ENCODE data around the gene OR2AJ1. TPM values are rescaled to one million over a fixed set of nuclear protein-coding genes. Genes with fewer than 3 reads are reported as not detected.
"Not testable (repeated sequence)": the region's sequence is repeated elsewhere in the genome, so short reads cannot be mapped to it uniquely, and the experiment has no call there.

OR2AJ1 gene
- total and polyA plus RNA-seq, 5 experiments from 2014 or later: not detected

DNA sequence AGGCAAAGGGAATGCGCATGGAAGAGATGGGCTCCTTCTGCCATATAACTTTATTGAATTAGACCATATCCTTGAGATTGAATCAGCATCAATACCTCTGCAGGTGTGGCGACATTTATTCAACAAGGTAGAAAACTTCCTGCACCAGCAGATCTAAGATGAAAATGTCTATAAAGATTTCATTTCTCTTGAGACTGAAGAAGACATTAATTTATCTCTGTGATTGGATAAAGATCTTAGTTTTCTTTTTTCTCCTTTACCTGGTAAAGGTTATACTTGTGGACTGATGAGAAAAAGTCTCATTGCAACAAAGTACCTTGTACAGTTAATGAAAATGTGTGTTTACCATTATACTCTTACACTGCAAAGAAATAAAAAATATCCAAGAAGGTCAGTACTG lies 4.7 kb upstream of the OR2AJ1 start, which contains the start of gene OR2T8:
Gene OR2T8, plus strand, starts transcription at position 301 of the 400 bp plus-strand sequence. CDS start 766 bp downstream, outside the sequence.
- Mint-ChIP-seq H3K4me1 (no peaks in the 10 kb centered on the region), H3K27me3 (peaks cover 0 to 14% (median 9%) of the 10 kb centered on the region in 5 donors), H3K27ac (no peak within 1 kb of the TSS), H3K9me3 (no peaks in the 10 kb centered on the region), H3K4me3 (no peak within 1 kb of the TSS), H3K36me3 (no peaks in the 10 kb centered on the region)
- ATAC-seq (no peak), DNase-seq (no peak)
- POLR2A ChIA-PET: no interaction called here

DNA sequence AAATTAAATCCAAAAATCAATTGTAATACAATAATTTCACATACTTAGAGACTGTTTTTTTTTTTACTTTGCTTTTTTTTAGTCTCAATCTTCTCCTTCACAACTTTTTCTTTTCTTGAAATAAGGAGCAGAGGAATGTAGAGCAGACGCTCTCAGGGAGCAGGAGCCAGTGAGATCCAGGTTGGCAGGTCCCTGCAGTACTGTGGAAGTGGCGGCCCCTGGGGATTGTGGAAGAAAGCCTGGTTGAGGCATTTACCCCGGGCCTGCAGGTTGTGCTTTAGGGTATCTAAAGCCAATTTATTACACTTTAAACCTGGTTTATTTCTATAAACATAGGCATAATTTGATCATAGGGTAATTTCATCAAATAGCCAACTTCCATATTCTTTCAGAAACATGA lies 748 bp upstream of the OR2AJ1 start:
- Mint-ChIP-seq H3K4me3 (no peak overlapping the region), H3K4me1 (no peaks in the 10 kb centered on the region), H3K9me3 (no peaks in the 10 kb centered on the region), H3K27ac (no peak overlapping the region), H3K27me3 (peaks cover 0 to 7% (median 0%) of the 10 kb centered on the region in 5 donors), H3K36me3 (no peaks in the 10 kb centered on the region)
- DNase-seq: no peak
- POLR2A ChIA-PET: no interaction called here
- ATAC-seq: no peak

DNA sequence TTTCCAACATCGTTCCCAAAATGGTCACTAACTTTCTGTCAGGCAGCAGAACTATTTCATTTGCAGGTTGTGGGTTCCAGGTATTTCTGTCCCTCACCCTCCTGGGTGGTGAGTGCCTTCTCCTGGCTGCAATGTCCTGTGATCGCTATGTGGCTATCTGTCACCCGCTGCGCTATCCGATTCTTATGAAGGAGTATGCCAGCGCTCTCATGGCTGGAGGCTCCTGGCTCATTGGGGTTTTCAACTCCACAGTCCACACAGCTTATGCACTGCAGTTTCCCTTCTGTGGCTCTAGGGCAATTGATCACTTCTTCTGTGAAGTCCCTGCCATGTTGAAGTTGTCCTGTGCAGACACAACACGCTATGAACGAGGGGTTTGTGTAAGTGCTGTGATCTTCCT lies 9.3 kb downstream of the OR2AJ1 start:
- POLR2A ChIA-PET: no interaction called here
- no peaks in the 10 kb centered on the region for H3K36me3 Mint-ChIP-seq
- ATAC-seq (no peak), DNase-seq (no peak)
- H3K9me3 Mint-ChIP-seq: peaks cover 0 to 5% (median 0%) of the 10 kb centered on the region in 9 donors
- H3K27me3 Mint-ChIP-seq: peaks cover 0 to 10% (median 1%) of the 10 kb centered on the region in 5 donors
- H3K4me1 Mint-ChIP-seq: peaks cover 0 to 3% (median 1%) of the 10 kb centered on the region in 4 donors
- H3K4me3 Mint-ChIP-seq: no peak overlapping the region
- no peak overlapping the region for H3K27ac Mint-ChIP-seq

DNA sequence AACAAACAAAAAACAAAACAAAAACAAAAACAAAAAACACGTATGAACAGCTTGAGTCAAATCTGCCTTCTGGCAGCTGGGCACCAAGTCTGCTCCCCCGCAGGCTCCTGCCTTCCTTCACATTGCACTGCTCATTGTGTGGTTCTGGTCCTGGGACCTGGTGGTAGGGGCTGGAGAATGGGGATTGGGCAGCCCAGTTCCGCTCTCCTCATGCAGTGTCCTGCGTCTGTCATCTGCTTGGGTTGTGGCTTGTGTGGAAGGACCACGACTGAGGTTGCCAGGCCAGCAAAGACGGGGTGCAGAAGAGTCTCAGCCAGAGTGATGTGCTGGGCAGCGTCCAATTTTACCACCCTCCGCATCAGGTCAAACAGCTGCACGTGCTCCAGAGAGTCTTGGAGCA lies 11.1 kb downstream of the OR2AJ1 start:
- Mint-ChIP-seq H3K27me3 (peaks cover 0 to 10% (median 1%) of the 10 kb centered on the region in 5 donors), H3K4me1 (peaks cover 0 to 6% (median 2%) of the 10 kb centered on the region in 4 donors), H3K4me3 (peak overlapping the region in 5 of 10 donors; percentile 18 to 78 (median 39)), H3K36me3 (no peaks in the 10 kb centered on the region), H3K9me3 (peaks cover 0 to 5% (median 0%) of the 10 kb centered on the region in 9 donors), H3K27ac (peak overlapping the region in 1 of 10 donors; percentile 15)
- ATAC-seq (no peak), DNase-seq (no peak)
- POLR2A ChIA-PET: no interaction called here

DNA sequence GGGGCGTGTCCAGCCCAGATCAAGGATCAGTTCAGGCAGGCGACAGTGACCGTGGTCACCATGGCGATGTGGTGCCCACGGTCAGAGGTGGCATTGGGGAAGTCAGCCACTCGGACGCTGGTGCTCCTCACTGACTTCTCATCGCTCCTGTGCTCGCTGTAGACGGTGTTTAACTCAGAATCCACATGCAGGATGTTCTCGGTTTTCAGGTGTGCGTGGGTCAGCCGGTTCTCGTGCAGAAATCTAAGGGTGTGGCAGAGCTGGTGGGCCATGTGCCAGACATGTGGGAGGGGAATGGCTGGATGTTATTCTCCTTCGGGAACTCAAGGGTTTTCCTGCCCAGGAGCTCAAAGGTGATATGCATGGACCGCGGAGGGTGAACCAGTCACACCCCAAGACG lies 11.7 kb downstream of the OR2AJ1 start:
- H3K27ac Mint-ChIP-seq: peak overlapping the region in 3 of 10 donors; percentile 13 to 85 (median 82)
- H3K27me3 Mint-ChIP-seq: peaks cover 0 to 4% (median 0%) of the 10 kb centered on the region in 5 donors
- H3K4me3 Mint-ChIP-seq: peak overlapping the region in 7 of 10 donors; percentile 10 to 78 (median 39)
- H3K36me3 Mint-ChIP-seq: no peaks in the 10 kb centered on the region
- peak in 1 of 10 donors; percentile 2 for DNase-seq
- H3K9me3 Mint-ChIP-seq: peaks cover 0 to 5% (median 0%) of the 10 kb centered on the region in 9 donors
- H3K4me1 Mint-ChIP-seq: peaks cover 0 to 6% (median 2%) of the 10 kb centered on the region in 4 donors
- POLR2A ChIA-PET: no interaction called here
- no peak for ATAC-seq

DNA sequence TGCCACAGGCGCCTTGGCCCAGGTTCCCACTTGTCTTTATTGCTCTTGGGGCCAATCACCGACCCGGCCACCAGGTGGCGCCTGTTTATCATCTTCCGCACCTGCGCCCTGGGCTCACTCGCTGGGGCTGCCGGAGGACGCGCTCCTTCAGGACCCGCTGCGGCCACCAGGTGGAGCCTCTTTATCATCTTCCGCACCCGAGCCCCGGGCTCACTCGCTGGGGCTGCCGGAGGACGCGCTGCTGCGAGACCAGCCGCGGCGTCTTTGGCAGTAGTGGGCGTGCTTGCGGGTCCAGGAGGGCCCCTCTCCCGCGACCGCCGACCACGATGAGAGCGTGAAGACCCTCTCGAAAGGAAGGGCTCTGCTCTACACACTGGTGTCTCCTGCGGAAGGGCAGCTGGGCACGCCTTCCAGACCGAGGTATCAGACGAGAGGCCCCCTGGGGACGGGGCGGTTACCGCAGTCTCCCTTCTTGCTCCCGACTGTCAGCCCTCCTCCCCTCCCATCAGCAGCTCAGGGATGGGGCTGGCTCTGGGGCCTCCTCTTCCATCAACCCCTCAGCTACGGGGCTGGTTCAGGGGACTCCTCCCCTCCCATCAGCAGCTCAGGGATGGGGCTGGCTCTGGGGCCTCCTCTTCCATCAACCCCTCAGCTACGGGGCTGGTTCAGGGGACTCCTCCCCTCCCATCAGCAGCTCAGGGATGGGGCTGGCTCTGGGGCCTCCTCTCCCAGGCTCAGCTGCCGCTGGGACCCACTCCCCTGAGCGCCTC lies 12.5 kb downstream of the OR2AJ1 start:
- DNase-seq: peak; percentile 38 to 92 (median 84)
- H3K4me1 Mint-ChIP-seq, H3K27me3 Mint-ChIP-seq, POLR2A ChIA-PET, H3K9me3 Mint-ChIP-seq, H3K36me3 Mint-ChIP-seq: not testable (repeated sequence)
- Mint-ChIP-seq H3K4me3 (peak overlapping the region; percentile 19 to 88 (median 82)), H3K27ac (peak overlapping the region in 7 of 10 donors; percentile 20 to 85 (median 77))
- peak; percentile 95 to 96 for ATAC-seq

GRCh38 chr1:247942624-247943023 lies 17.9 kb downstream of the OR2AJ1 start:
- no peak overlapping the region for H3K27ac Mint-ChIP-seq
- H3K27me3 Mint-ChIP-seq: peaks cover 0 to 9% (median 0%) of the 10 kb centered on the region in 5 donors
- POLR2A ChIA-PET: no interaction called here
- H3K4me1 Mint-ChIP-seq: peaks cover 0 to 3% (median under 1%) of the 10 kb centered on the region in 4 donors
- H3K36me3 Mint-ChIP-seq: peaks cover 0 to 12% (median 5%) of the 10 kb centered on the region in 3 donors
- ATAC-seq: no peak
- H3K9me3 Mint-ChIP-seq: peaks cover 0 to 11% (median 2%) of the 10 kb centered on the region in 9 donors
- no peak overlapping the region for H3K4me3 Mint-ChIP-seq
- DNase-seq: no peak

DNA sequence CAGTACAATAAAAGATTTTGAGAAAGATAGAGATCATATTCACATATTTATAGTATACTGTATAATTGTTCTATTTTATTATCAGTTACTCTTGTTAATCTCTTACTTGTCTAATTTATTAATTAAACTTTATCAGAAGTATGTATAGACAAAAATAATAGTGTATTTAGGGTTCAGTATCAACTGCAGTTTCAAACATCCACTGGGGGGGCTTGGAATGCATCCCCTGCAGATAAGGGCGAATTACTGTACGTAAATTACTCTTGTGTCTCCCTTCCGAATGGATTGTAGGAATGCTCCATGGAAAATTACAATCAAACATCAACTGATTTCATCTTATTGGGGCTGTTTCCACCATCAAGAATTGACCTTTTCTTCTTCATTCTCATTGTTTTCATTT lies 23.9 kb downstream of the OR2AJ1 start, which contains the start of gene OR2L8:
Gene OR2L8, plus strand, starts transcription at position 301 of the 400 bp plus-strand sequence. Its CDS starts 0 bp downstream, at position 301.
- H3K9me3 Mint-ChIP-seq: peaks cover 0 to 21% (median 6%) of the 10 kb centered on the region in 9 donors
- DNase-seq (no peak), ATAC-seq (no peak)
- H3K27me3 Mint-ChIP-seq: peaks cover 0 to 6% (median 0%) of the 10 kb centered on the region in 5 donors
- POLR2A ChIA-PET: no interaction called here
- no peaks in the 10 kb centered on the region for H3K4me1 Mint-ChIP-seq
- no peak within 1 kb of the TSS for H3K4me3 Mint-ChIP-seq
- H3K36me3 Mint-ChIP-seq: peaks cover 0 to 42% (median 25%) of the 10 kb centered on the region in 3 donors
- no peak within 1 kb of the TSS for H3K27ac Mint-ChIP-seq

GRCh38 chr1:247953408-247953807 lies 28.7 kb downstream of the OR2AJ1 start:
- ATAC-seq (no peak), DNase-seq (no peak)
- Mint-ChIP-seq H3K9me3 (peaks cover 0 to 20% (median 11%) of the 10 kb centered on the region in 9 donors), H3K4me1 (no peaks in the 10 kb centered on the region), H3K27me3 (peaks cover 0 to 6% (median 0%) of the 10 kb centered on the region in 5 donors), H3K27ac (no peak overlapping the region), H3K36me3 (peaks cover 0 to 49% (median 20%) of the 10 kb centered on the region in 3 donors), H3K4me3 (no peak overlapping the region)
- POLR2A ChIA-PET: no interaction called here

- no peak overlapping the region for H3K4me3 Mint-ChIP-seq
- H3K27ac Mint-ChIP-seq: no peak overlapping the region
- peaks cover 7 to 28% (median 16%) of the 10 kb centered on the region in 3 donors for H3K36me3 Mint-ChIP-seq
- no peak for ATAC-seq
- POLR2A ChIA-PET: no interaction called here
- peaks cover 0 to 12% (median 4%) of the 10 kb centered on the region in 4 donors for H3K4me1 Mint-ChIP-seq
- no peak for DNase-seq
- H3K27me3 Mint-ChIP-seq: peaks cover 0 to 7% (median 0%) of the 10 kb centered on the region in 5 donors
- H3K9me3 Mint-ChIP-seq: peaks cover 0 to 30% (median 12%) of the 10 kb centered on the region in 9 donors
These were observed 37.1 kb downstream of the OR2AJ1 start for GRCh38 chr1:247961791-247962190.

DNA sequence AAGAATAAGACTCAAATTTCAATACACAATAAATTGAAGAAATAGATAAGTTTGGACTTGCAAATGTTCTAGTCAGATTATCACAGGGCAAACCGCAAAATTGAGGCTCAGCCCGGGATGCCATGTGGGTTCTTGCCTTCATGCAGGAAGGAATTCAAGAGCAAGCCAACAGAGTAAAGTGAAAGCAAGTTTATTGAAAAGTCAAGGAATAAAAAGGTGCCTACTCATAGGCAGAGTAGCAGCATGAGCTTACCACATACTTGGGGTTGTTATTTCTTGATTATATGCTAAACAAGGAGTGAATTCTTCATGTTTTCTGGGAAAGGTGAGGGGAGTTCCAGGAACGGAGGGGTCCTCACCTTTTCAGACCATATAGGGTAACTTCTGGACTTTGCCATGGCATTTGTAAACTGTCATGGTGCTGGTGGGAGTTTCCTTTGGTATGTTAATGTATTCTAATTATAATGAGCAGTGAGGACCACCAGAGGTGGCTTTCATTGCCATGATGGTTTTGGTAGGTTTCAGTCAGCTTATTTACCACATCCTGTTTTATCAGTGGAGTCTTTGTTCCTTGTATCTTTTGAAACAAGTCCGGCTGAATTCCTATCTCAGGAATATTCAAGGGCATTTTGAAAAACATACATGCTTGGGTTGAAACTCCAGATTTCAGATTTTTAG lies 38.4 kb downstream of the OR2AJ1 start:
- H3K27me3 Mint-ChIP-seq: peaks cover 0 to 4% (median 0%) of the 10 kb centered on the region in 5 donors
- POLR2A ChIA-PET: no interaction called here
- no peak for DNase-seq
- peaks cover 0 to 12% (median 5%) of the 10 kb centered on the region in 4 donors for H3K4me1 Mint-ChIP-seq
- peaks cover 7 to 29% (median 18%) of the 10 kb centered on the region in 3 donors for H3K36me3 Mint-ChIP-seq
- no peak overlapping the region for H3K4me3 Mint-ChIP-seq
- H3K9me3 Mint-ChIP-seq: peaks cover 0 to 23% (median 10%) of the 10 kb centered on the region in 9 donors
- H3K27ac Mint-ChIP-seq: no peak overlapping the region
- no peak for ATAC-seq

- POLR2A ChIA-PET: no interaction called here
- H3K4me3 Mint-ChIP-seq: peak within 1 kb of the TSS in 1 of 10 donors; percentile 30
These were observed 40.2 kb downstream of the OR2AJ1 start, which contains the start of gene OR2AK2 for GRCh38 chr1:247964933-247965332. OR2AK2 (plus strand) TSS chr1:247965233; CDS start chr1:247965377, 144 bp downstream.

More at GRCh38 chr1:247964933-247965332, 40.2 kb downstream of the OR2AJ1 start, which contains the start of gene OR2AK2:
- Mint-ChIP-seq H3K9me3 (peaks cover 0 to 16% (median 9%) of the 10 kb centered on the region in 9 donors), H3K27me3 (peaks cover 0 to 8% (median 2%) of the 10 kb centered on the region in 5 donors), H3K27ac (no peak within 1 kb of the TSS), H3K36me3 (peaks cover 11 to 40% (median 11%) of the 10 kb centered on the region in 3 donors), H3K4me1 (peaks cover 0 to 12% (median 5%) of the 10 kb centered on the region in 4 donors)
- ATAC-seq (no peak), DNase-seq (no peak)
